Uterus (tissue), 2 donors: ENCODE data around the gene KIF1B.

Source experiments
- CTCF ChIP-seq, 4 experiments: fragments of 200-600 bp in 2 of 4; fragments of 450-650 bp in 2 of 4; sonication (generic) in 2 of 4; IDR thresholded peaks; one replicate each; pipeline ENCODE4 v1.5.1; 2016 to 2019; ENCODE audit warnings: antibody characterized with exemption in 4 of 4, mild to moderate bottlenecking in 2 of 4, moderate library complexity in 1 of 4
- POLR2A ChIP-seq, 2 donors: fragments of 450-650 bp; IDR thresholded peaks; one replicate each; pipeline ENCODE4 v1.6.1; 2016; ENCODE audit warnings: antibody characterized with exemption in 2 of 2, mild to moderate bottlenecking in 1 of 2, moderate library complexity in 1 of 2

GRCh38 chr1:10328180-10328963 lies 118.0 kb downstream of the KIF1B start:
- TF ChIP-seq CTCF (IDR thresholded peaks at IDR 0.05): no peak
- TF ChIP-seq POLR2A (IDR thresholded peaks at IDR 0.05): no peak
